ENCODE results near the gene IL12B. TPM values are rescaled to one million over a fixed set of nuclear protein-coding genes. Genes with fewer than 3 reads are reported as not detected.
A peak's percentile ranks its signal among the peaks of the same experiment; 100 is the strongest.
"Not testable (repeated sequence)": the region's sequence is repeated elsewhere in the genome, so short reads cannot be mapped to it uniquely, and the experiment has no call there.

Gene IL12B
- polyA plus RNA-seq (2011; rRNA removed), result 0.02 TPM in 1 of 2 replicates, not detected in the other
- polyA minus RNA-seq (2011; rRNA and poly(A)+ RNA removed), result not detected in 2 replicates

DNA sequence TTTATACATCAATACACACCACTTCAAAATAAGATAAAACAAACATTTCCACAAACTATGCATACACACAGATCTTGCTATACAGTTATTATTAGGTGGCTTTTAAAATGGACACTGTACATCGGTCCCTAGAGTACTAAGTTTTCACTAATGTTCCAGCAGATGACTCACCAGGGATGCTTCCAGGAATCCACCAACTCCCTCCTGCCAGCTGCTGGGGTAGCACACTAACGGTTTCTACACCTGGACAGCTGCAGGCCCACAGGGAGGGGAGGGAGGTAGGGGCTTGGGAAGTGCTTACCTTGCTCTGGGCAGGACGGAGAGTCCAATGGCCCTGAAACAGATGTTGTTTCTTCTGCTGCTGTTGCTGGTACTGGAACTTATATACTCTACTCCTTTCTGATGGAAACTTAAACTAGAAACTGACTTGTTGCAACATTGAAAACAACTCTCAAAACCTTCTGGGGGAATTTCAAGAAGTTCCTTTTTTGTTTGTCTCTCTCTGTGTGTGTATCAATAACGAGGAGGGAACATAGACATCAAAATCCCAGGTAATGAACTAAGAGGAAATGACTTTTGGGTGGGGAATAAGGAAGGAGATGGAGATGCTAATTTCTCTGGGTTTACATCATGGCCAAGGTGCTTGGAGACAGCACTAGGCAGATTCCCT lies at the start of gene IL12B:
TSS of gene IL12B (minus strand) at position 357 of the 670 bp plus-strand sequence. CDS start 3,705 bp downstream, outside the sequence.
- no peaks in the 10 kb centered on the region for H3K27me3 ChIP-seq (ENCODE audit: control insufficient read depth, insufficient read depth, low read length)
- no peak for DNase-seq (ENCODE audit: low read depth, low spot score)
- ChIA-PET POLR2A (no interaction called here), CTCF (interaction anchor here (0.8 to 1.2 kb wide), 2 partner anchors 13 to 173 kb away, joined by 3 to 4 read pairs; no protein-coding TSS in a partner anchor)
- H3K4me3 ChIP-seq (ENCODE audit: low read depth, low read length), result peak within 1 kb of the TSS; percentile 49
- no peaks in the 10 kb centered on the region; the same call in 1 of the 2 replicates for H3K9me3 ChIP-seq (ENCODE audit: control insufficient read depth, insufficient read depth, low read length)
- no peak within 1 kb of the TSS for H3K27ac ChIP-seq (ENCODE audit: low read depth, low read length)
- TF ChIP-seq, protein P1, sequence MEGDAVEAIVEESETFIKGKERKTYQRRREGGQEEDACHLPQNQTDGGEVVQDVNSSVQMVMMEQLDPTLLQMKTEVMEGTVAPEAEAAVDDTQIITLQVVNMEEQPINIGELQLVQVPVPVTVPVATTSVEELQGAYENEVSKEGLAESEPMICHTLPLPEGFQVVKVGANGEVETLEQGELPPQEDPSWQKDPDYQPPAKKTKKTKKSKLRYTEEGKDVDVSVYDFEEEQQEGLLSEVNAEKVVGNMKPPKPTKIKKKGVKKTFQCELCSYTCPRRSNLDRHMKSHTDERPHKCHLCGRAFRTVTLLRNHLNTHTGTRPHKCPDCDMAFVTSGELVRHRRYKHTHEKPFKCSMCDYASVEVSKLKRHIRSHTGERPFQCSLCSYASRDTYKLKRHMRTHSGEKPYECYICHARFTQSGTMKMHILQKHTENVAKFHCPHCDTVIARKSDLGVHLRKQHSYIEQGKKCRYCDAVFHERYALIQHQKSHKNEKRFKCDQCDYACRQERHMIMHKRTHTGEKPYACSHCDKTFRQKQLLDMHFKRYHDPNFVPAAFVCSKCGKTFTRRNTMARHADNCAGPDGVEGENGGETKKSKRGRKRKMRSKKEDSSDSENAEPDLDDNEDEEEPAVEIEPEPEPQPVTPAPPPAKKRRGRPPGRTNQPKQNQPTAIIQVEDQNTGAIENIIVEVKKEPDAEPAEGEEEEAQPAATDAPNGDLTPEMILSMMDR (IDR thresholded peaks at IDR 0.05; ENCODE audit: low read depth, low read length), result no peak

DNA sequence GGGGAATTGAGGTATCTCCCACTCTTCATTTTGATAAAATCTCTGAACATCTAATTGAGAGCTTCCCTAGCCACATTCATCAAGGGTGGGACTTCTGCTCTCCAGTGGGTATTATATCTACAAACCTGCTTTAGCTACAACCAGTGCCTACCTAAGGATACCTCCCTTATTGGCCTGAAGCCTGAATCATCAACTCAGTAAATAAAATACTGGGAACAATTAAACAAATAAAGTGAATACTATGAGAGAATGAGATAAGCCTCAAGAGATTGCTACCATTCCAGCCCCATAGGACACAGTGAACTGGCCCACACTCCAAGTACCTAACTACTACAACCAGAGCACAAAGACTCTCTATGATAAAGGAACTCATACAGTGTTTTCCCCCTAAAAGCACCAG lies 47.4 kb upstream of the IL12B start:
- Histone ChIP-seq H3K27ac (ENCODE audit: low read depth, low read length) (no peak overlapping the region), H3K9me3 (ENCODE audit: control insufficient read depth, insufficient read depth, low read length) (no peaks in the 10 kb centered on the region), H3K27me3 (ENCODE audit: control insufficient read depth, insufficient read depth, low read length) (peaks cover 4% of the 10 kb centered on the region), H3K4me3 (ENCODE audit: low read depth, low read length) (no peak overlapping the region)
- DNase-seq (ENCODE audit: low read depth, low spot score), result no peak
- ChIA-PET CTCF (no interaction called here), POLR2A (no interaction called here)
- TF ChIP-seq, protein P1 (IDR thresholded peaks at IDR 0.05; ENCODE audit: low read depth, low read length), result no peak

DNA sequence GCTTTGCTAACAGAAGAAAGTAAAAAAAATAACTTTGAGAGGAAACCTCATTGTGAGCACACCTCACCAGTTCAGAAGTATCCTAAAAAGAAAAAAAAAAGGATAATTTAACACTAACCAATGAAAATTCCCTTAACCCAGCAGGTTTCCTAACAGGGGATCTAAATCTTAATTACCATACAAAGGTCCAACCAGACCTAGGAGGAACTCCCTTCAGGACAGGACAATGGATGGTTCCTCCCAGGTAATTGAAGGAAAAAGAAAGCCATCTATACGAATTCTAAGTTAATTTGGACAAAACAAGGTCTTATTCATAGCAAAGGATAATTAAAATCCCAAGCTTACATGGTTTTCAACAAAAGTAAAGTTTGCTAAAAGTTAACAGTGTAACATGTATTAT lies 37.6 kb upstream of the IL12B start:
- H3K27me3 ChIP-seq (ENCODE audit: control insufficient read depth, insufficient read depth, low read length); CTCF ChIA-PET; H3K9me3 ChIP-seq (ENCODE audit: control insufficient read depth, insufficient read depth, low read length); H3K4me3 ChIP-seq (ENCODE audit: low read depth, low read length); H3K27ac ChIP-seq (ENCODE audit: low read depth, low read length); POLR2A ChIA-PET; DNase-seq (ENCODE audit: low read depth, low spot score): not testable (repeated sequence)

DNA sequence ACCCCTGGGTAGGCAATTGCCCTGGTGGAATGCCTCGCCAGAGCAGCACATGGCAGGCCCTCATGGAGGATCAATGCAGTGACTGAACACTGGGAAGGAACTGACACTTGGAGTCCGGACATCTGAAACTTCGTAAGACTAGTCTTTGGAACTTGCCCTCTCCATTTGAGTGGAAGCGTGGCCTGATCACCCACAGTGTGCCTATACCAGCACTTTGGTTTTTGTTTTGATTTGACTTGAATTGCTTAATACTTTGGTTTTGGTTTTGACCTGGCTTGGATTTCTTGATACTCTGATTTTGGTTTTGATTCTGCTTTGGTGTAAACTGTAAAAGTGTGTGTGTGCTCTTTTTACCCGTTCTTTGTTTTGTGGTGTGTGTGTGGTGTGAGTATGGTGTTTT lies 36.5 kb upstream of the IL12B start:
- POLR2A ChIA-PET; CTCF ChIA-PET; H3K4me3 ChIP-seq (ENCODE audit: low read depth, low read length); H3K9me3 ChIP-seq (ENCODE audit: control insufficient read depth, insufficient read depth, low read length); H3K27me3 ChIP-seq (ENCODE audit: control insufficient read depth, insufficient read depth, low read length); H3K27ac ChIP-seq (ENCODE audit: low read depth, low read length); DNase-seq (ENCODE audit: low read depth, low spot score): not testable (repeated sequence)

DNA sequence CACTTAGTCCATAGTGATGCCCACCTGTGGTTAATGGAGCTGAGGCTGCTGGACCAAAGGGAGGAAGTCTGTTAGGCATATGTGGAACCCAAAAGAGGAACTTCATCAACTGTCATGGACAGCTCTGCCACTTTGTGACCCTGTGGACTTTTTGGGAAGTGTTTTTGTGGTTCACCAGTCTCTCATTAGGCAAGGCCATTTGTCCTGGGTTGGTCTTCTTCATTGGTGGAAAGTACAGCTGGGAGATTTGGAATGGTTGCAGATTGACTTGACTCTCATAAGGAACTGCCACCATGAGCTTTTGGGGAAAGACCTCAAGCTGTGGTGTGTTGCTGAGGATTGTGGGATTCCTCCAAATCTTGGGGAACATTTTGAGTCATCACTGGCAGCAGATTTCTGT lies 31.9 kb upstream of the IL12B start:
- H3K4me3 ChIP-seq (ENCODE audit: low read depth, low read length), result no peak overlapping the region
- H3K27me3 ChIP-seq (ENCODE audit: control insufficient read depth, insufficient read depth, low read length), result no peaks in the 10 kb centered on the region
- ChIA-PET CTCF (no interaction called here), POLR2A (no interaction called here)
- DNase-seq (ENCODE audit: low read depth, low spot score), result no peak
- TF ChIP-seq, protein P1 (IDR thresholded peaks at IDR 0.05; ENCODE audit: low read depth, low read length), result no peak
- H3K9me3 ChIP-seq (ENCODE audit: control insufficient read depth, insufficient read depth, low read length), result no peaks in the 10 kb centered on the region
- no peak overlapping the region for H3K27ac ChIP-seq (ENCODE audit: low read depth, low read length)

DNA sequence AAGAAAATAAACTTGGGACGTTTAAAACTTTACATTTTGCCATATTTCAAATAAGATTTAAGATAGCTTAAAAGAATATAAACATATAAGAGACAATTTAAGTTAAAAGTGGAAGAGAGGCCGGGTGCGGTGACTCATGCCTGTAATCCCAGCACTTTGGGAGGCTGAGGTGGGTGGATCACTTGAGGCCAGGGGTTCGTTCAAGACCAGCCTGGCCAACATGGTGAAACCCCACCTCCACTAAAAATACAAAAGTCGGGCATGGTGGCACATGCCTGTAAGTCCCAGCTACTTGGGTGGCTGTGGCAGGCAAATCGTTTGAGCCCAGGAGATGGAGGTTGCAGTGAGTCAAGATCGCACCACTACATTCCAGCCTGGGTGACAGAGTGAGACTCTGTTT lies 29.6 kb upstream of the IL12B start:
- CTCF ChIA-PET; H3K4me3 ChIP-seq (ENCODE audit: low read depth, low read length); H3K27ac ChIP-seq (ENCODE audit: low read depth, low read length); POLR2A ChIA-PET; DNase-seq (ENCODE audit: low read depth, low spot score); H3K9me3 ChIP-seq (ENCODE audit: control insufficient read depth, insufficient read depth, low read length); H3K27me3 ChIP-seq (ENCODE audit: control insufficient read depth, insufficient read depth, low read length): not testable (repeated sequence)
